Endodermal cell (in vitro differentiated cells): ENCODE measurements around the gene DLX2. TPM values are rescaled to one million over a fixed set of nuclear protein-coding genes. Genes with fewer than 3 reads are reported as not detected.
A peak's percentile ranks its signal among the peaks of the same experiment; 100 is the strongest.

Source experiments
- DNase-seq: peaks from one replicate; pipeline ENCODE4 v3.0.0-alpha.2; 2017
- H3K27ac ChIP-seq: 2 replicates; pipeline ENCODE4 v1.5.1; 2013; ENCODE audit warnings: mild to moderate bottlenecking, low read depth, low read length, moderate library complexity
- H3K27me3 ChIP-seq: 2 replicates; pipeline ENCODE4 v1.6.1; 2013; ENCODE audit warnings: mild to moderate bottlenecking, low read length, moderate library complexity; ENCODE audit not compliant: insufficient read depth, control insufficient read depth, poor library complexity, severe bottlenecking
- H3K36me3 ChIP-seq: 2 replicates; pipeline ENCODE4 v1.7.0; 2013; ENCODE audit warnings: mild to moderate bottlenecking, low read length, moderate library complexity; ENCODE audit not compliant: control insufficient read depth, insufficient read depth
- H3K4me1 ChIP-seq: one replicate; pipeline ENCODE4 v1.7.0; 2013; ENCODE audit warnings: low read length; ENCODE audit not compliant: control insufficient read depth, insufficient read depth
- H3K4me3 ChIP-seq: 2 replicates; pipeline ENCODE4 v1.5.1; 2013; ENCODE audit warnings: mild to moderate bottlenecking, low read length, moderate library complexity
- H3K9ac ChIP-seq: 2 replicates; pipeline ENCODE4 v1.6.1; 2013; ENCODE audit warnings: mild to moderate bottlenecking, low read length, moderate library complexity; ENCODE audit not compliant: poor library complexity, severe bottlenecking; ENCODE audit errors: extremely low read depth
- H3K9me3 ChIP-seq: 2 replicates; pipeline ENCODE4 v1.6.1; 2013; ENCODE audit warnings: mild to moderate bottlenecking, low read length, moderate library complexity; ENCODE audit not compliant: control insufficient read depth
- H3K27ac Mint-ChIP-seq: 2 replicates; pipeline ENCODE4 v1.8.0; 2020; ENCODE audit warnings: mixed read lengths
- H3K27me3 Mint-ChIP-seq: 2 replicates; pipeline ENCODE4 v1.8.0; 2021; ENCODE audit warnings: mild to moderate bottlenecking, mixed read lengths; ENCODE audit not compliant: insufficient read depth
- H3K36me3 Mint-ChIP-seq: 2 replicates; pipeline ENCODE4 v1.8.0; 2020; ENCODE audit warnings: low read depth, mixed read lengths
- H3K4me1 Mint-ChIP-seq: 2 replicates; pipeline ENCODE4 v1.8.0; 2020; ENCODE audit warnings: mixed read lengths
- H3K4me3 Mint-ChIP-seq: 2 replicates; pipeline ENCODE4 v1.8.0; 2020; ENCODE audit warnings: mild to moderate bottlenecking, moderate library complexity, mixed read lengths
- H3K9me3 Mint-ChIP-seq: 2 replicates; pipeline ENCODE4 v1.8.0; 2020; ENCODE audit warnings: mild to moderate bottlenecking, mixed read lengths
- WGBS, 2 experiments: methylation state at CpG; one replicate each; pipeline versions ENCODE4 v1.1.5 to v1.1.7; 2013; ENCODE audit warnings: missing lambda C conversion rate in 2 of 2, mixed read lengths in 1 of 2; ENCODE audit not compliant: insufficient coverage in 1 of 2, insufficient read length in 1 of 2; 5-methylcytosine and 5-hydroxymethylcytosine counted together
- total RNA-seq, 2 donors: library from RNA; stranded (reverse); fragmentation: NEBNext Ultra II Directional in 1 of 2; extraction: Animal tissue kit (Norgen Biotek cat#: 25700) in 1 of 2; gene quantifications; 2 replicates in 1 of 2; 3 replicates in 1 of 2; pipeline ENCODE4 v1.2.1, GENCODE V29; 2021
- TF ChIP-seq, protein P1 (sequence below): fragments of 200-600 bp; sonication (generic); conservative IDR thresholded peaks from 2 replicates; pipeline ENCODE4 v1.5.0; 2021; ENCODE audit warnings: antibody characterized with exemption, mild to moderate bottlenecking

The DLX2 gene
- total RNA-seq, 2 donors from 2014 or later: 0.13 TPM; not detected in 1

DNA sequence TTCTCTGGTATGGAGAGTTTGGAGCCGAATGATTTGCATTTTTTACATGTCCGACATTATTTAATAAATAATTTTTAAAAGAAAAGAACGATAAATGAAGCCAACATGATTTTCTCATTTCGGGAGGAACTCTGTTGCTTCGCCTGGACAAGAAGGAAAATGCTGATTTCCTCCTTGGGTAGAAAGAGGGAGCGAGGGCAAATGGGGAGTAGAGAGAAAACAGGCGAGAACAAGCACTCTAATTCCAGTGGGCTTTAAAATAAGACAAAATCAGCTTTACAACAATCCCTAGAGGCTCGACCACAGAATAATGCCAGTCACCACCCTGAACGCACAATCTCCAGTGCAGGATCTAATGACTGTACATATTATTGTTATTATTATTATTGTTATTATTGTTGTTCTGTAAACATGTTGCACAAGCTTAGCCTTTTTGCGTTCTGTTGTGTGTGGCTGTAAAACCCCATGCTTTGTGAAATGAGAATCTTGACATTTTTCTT lies 13.6 kb downstream of the DLX2 start:
- no peak overlapping the region for H3K4me3 ChIP-seq
- no peak overlapping the region for H3K27ac ChIP-seq
- H3K4me3 Mint-ChIP-seq: no peak overlapping the region
- no peak for DNase-seq
- H3K36me3 ChIP-seq: no peaks in the 10 kb centered on the region
- no peak overlapping the region for H3K9ac ChIP-seq
- peaks cover 38% of the 10 kb centered on the region for H3K4me1 Mint-ChIP-seq
- peaks cover 100% of the 10 kb centered on the region for H3K27me3 Mint-ChIP-seq
- H3K4me1 ChIP-seq: peaks cover 3% of the 10 kb centered on the region
- no peaks in the 10 kb centered on the region for H3K36me3 Mint-ChIP-seq
- TF ChIP-seq, protein P1, sequence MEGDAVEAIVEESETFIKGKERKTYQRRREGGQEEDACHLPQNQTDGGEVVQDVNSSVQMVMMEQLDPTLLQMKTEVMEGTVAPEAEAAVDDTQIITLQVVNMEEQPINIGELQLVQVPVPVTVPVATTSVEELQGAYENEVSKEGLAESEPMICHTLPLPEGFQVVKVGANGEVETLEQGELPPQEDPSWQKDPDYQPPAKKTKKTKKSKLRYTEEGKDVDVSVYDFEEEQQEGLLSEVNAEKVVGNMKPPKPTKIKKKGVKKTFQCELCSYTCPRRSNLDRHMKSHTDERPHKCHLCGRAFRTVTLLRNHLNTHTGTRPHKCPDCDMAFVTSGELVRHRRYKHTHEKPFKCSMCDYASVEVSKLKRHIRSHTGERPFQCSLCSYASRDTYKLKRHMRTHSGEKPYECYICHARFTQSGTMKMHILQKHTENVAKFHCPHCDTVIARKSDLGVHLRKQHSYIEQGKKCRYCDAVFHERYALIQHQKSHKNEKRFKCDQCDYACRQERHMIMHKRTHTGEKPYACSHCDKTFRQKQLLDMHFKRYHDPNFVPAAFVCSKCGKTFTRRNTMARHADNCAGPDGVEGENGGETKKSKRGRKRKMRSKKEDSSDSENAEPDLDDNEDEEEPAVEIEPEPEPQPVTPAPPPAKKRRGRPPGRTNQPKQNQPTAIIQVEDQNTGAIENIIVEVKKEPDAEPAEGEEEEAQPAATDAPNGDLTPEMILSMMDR: no peak
- WGBS, 2 experiments: 6 to 11% methylated on average over 6 to 10 of the region's 10 CpGs
- H3K9me3 ChIP-seq: no peaks in the 10 kb centered on the region
- H3K27ac Mint-ChIP-seq: no peak overlapping the region
- H3K9me3 Mint-ChIP-seq: no peaks in the 10 kb centered on the region
- H3K27me3 ChIP-seq: peaks cover 100% of the 10 kb centered on the region

DNA sequence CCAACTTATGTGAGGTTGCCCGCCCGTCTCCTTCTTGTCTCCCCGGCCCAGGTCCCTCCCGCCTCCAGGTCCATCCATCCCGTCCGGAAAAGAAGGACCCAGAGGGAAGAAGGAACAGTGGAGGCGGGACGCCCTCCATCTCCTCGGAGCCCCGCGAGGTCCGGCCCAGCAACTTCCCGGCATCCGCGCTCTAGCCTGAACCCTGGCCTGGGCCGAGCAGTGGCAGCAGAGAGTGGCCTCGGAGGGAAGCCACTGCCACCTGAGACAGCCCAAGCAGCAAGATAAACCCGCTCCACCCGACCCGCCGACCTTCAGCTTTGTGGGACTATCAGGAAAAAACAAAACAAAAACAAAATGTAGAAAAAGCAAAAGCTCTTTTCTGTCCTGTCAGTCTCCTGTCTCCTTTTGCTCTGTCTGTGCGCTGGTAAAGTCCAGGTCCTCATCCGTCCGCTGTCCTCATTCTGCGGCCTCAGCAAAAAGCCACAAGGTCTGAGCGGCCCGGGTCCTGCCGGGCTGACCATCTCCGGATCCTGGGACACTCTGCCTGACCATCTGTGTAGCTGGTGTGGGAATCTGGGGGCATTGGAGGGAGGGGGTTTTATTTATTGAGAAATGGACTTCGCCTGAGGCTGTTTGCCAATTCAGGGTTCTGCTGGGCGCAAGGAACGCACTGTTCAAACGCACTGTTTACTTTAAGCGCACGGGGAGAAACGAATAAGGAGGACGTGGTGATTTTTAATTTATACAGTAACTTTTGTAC lies 14.3 kb downstream of the DLX2 start:
- H3K27ac ChIP-seq: no peak overlapping the region
- Mint-ChIP-seq H3K36me3 (no peaks in the 10 kb centered on the region), H3K4me1 (peaks cover 40% of the 10 kb centered on the region), H3K27me3 (peaks cover 100% of the 10 kb centered on the region), H3K27ac (no peak overlapping the region), H3K4me3 (peak overlapping the region; percentile 43), H3K9me3 (no peaks in the 10 kb centered on the region)
- TF ChIP-seq, protein P1: no peak
- 3 to 4% methylated on average over 22 to 37 of the region's 37 CpGs for WGBS, 2 experiments
- DNase-seq: peak; percentile 77
- no peaks in the 10 kb centered on the region for H3K9me3 ChIP-seq
- H3K36me3 ChIP-seq: no peaks in the 10 kb centered on the region
- no peak overlapping the region for H3K9ac ChIP-seq
- peaks cover 3% of the 10 kb centered on the region for H3K4me1 ChIP-seq
- peaks cover 100% of the 10 kb centered on the region for H3K27me3 ChIP-seq
- H3K4me3 ChIP-seq: no peak overlapping the region

DNA sequence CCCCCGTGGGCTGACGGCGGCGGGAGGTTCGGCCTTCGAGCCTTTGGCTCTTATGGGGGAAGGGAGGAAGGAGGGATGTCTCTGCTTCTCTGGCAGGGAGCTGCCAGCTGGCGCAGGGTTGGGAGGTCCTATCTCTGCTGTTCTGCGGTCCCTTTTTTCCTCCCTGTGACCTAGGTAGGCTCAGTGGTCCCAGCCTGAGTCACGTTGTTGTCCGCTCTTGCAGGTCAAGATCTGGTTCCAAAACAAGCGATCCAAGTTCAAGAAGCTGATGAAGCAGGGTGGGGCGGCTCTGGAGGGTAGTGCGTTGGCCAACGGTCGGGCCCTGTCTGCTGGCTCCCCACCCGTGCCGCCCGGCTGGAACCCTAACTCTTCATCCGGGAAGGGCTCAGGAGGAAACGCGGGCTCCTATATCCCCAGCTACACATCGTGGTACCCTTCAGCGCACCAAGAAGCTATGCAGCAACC lies 14.9 kb downstream of the DLX2 start:
- peaks cover 40% of the 10 kb centered on the region for H3K4me1 Mint-ChIP-seq
- H3K36me3 ChIP-seq: no peaks in the 10 kb centered on the region
- no peaks in the 10 kb centered on the region for H3K9me3 ChIP-seq
- no peaks in the 10 kb centered on the region for H3K36me3 Mint-ChIP-seq
- peak overlapping the region; percentile 61 for H3K4me3 ChIP-seq
- no peaks in the 10 kb centered on the region for H3K9me3 Mint-ChIP-seq
- peaks cover 3% of the 10 kb centered on the region for H3K4me1 ChIP-seq
- H3K27me3 ChIP-seq: peaks cover 100% of the 10 kb centered on the region
- peaks cover 100% of the 10 kb centered on the region for H3K27me3 Mint-ChIP-seq
- H3K9ac ChIP-seq: no peak overlapping the region
- H3K4me3 Mint-ChIP-seq: peak overlapping the region; percentile 43
- H3K27ac ChIP-seq: no peak overlapping the region
- peak; percentile 77 for DNase-seq
- H3K27ac Mint-ChIP-seq: no peak overlapping the region
- TF ChIP-seq, protein P1: no peak
- WGBS, 2 experiments: 1 to 11% methylated on average over 5 to 23 of the region's 23 CpGs
